Fibroblast of lung (primary cell): ENCODE data around the gene TOP3A.

Source experiments
- CTCF ChIP-seq, 2 donors: IDR thresholded peaks in 1 of 2; conservative IDR thresholded peaks in 1 of 2; 1 replicate in 1 of 2; 2 replicates in 1 of 2; pipeline ENCODE4 v1.5.1; 2011 to 2012; ENCODE audit warnings: low read length in 2 of 2, control low read depth in 1 of 2, inconsistent platforms in 1 of 2, low read depth in 1 of 2, mild to moderate bottlenecking in 1 of 2
- EZH2 ChIP-seq: IDR thresholded peaks from 2 replicates; pipeline ENCODE4 v1.5.1; 2012; ENCODE audit warnings: low read length, control low read depth, mild to moderate bottlenecking; ENCODE audit errors: missing control alignments

DNA sequence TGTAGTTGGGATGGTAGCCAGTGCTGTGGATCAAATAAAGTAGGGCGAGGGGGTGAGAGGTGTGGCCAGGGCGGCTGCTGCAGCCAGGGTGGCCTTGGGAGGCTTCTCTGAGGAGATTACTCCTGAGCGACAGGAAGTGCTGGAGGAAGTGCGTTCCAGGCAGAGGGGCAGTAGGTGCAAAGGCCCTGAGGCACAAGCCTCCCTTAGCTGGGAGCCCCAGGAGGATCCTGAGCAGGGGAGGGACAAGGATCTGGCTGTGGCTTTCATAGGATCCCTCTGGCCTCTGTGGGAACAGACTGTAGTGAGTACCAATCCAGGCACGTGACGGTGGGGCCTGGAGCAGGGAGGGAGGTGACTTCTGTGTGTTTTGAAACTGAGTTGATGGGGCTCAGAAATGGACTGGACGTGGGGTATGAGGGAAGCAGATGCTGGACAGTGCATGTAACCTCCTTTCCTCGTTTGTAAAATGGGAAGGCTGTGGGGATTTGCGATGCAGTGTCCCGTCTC is 86.6 kb downstream of the TOP3A start:
- no peak for TF ChIP-seq CTCF (conservative IDR thresholded peaks at IDR 0.05 in 1 of 2, IDR thresholded peaks at IDR 0.05 in 1 of 2; ENCODE audit: low read depth in 1 of 2, low read length in 2 of 2)
- TF ChIP-seq EZH2 = no peak
